Activated CD8-positive, alpha-beta memory T cell treated with anti-CD3 and anti-CD28 coated beads, Interleukin-2, amount 10 ng/mL, durations not matched to agents 7 days and 5 days (primary cell): ENCODE data around the gene ST3GAL4. TPM values are rescaled to one million over a fixed set of nuclear protein-coding genes. Genes with fewer than 3 reads are reported as not detected.
"Not testable (repeated sequence)": the region's sequence is repeated elsewhere in the genome, so short reads cannot be mapped to it uniquely, and the experiment has no call there.

Experiments used
- ATAC-seq: fragments of 150-1000 bp; cut with Tn5 transposase; one replicate; pipeline ENCODE4 v1.10.0; 2021; ENCODE audit warnings: moderate library complexity
- CTCF ChIA-PET: fragments of 350-600 bp; sonication (Branson Sonifier 250); formaldehyde crosslinking; loops from one replicate; lab custom pipeline; 2021; ENCODE audit warnings: antibody characterized with exemption; lab: Charles Lee
- DNase-seq: peaks from one replicate; pipeline ENCODE4 v3.0.0-alpha.2; 2020
- H3K27ac Mint-ChIP-seq: one replicate; pipeline ENCODE4 v1.8.0; 2021; ENCODE audit warnings: mild to moderate bottlenecking, mixed read lengths
- H3K27me3 Mint-ChIP-seq: one replicate; pipeline ENCODE4 v1.8.0; 2021; ENCODE audit warnings: mixed read lengths
- H3K36me3 Mint-ChIP-seq: one replicate; pipeline ENCODE4 v1.8.0; 2021; ENCODE audit warnings: mild to moderate bottlenecking, mixed read lengths
- H3K4me1 Mint-ChIP-seq: one replicate; pipeline ENCODE4 v1.8.0; 2021; ENCODE audit warnings: mixed read lengths
- H3K4me3 Mint-ChIP-seq: one replicate; pipeline ENCODE4 v1.8.0; 2021; ENCODE audit warnings: mild to moderate bottlenecking, moderate library complexity, mixed read lengths
- H3K9me3 Mint-ChIP-seq: one replicate; pipeline ENCODE4 v1.8.0; 2022; ENCODE audit warnings: low read depth, mixed read lengths
- total RNA-seq, 2 experiments: library from RNA; stranded (reverse); gene quantifications; one replicate each; pipeline ENCODE4 v1.2.3, GENCODE V29; 2021

The ST3GAL4 gene, protein sequence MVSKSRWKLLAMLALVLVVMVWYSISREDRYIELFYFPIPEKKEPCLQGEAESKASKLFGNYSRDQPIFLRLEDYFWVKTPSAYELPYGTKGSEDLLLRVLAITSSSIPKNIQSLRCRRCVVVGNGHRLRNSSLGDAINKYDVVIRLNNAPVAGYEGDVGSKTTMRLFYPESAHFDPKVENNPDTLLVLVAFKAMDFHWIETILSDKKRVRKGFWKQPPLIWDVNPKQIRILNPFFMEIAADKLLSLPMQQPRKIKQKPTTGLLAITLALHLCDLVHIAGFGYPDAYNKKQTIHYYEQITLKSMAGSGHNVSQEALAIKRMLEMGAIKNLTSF
- 10 to 100 TPM in 1 of 2 experiments, 1 to 10 TPM in 1; 8.8 to 11.5 TPM for total RNA-seq

- ATAC-seq (peak; percentile 75), DNase-seq (peak; percentile 83)
- CTCF ChIA-PET = interaction anchor here (1.7 to 3.7 kb wide), 4 partner anchors 26 to 125 kb away, joined by 8 to 14 read pairs (median 9); no protein-coding TSS in a partner anchor
- peaks cover 53% of the 10 kb centered on the region for H3K4me1 Mint-ChIP-seq
- peak within 1 kb of the TSS; percentile 97 for H3K4me3 Mint-ChIP-seq
- H3K9me3 Mint-ChIP-seq = no peaks in the 10 kb centered on the region
- peaks cover 21% of the 10 kb centered on the region for H3K36me3 Mint-ChIP-seq
- no peaks in the 10 kb centered on the region for H3K27me3 Mint-ChIP-seq
- H3K27ac Mint-ChIP-seq = peak within 1 kb of the TSS; percentile 96
Observed at GRCh38 chr11:126355324-126355925, at the start of gene ST3GAL4. TSS of gene ST3GAL4 (plus strand) at chr11:126355686. CDS start at chr11:126406156, 50,470 bp downstream.

DNA sequence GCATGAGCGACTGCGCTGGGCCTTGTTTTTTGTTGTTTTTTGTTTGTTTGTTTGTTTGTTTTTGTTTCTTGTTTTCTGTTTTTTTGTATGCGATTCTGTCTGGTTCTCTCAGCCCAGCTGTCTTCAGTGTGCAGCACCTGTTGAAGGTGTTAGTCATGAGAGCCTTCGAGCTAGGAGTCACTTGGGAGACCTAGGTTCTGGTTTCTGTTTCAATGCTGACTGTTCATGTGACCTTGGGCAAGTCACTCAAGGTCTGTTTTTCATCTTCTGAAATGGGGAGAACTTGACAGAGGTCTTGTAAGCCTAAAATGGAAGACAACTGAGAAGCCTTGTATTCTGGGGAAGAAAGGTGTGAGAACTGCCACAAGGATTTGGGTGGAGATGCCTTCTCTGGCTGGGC, 49.8 kb upstream of the ST3GAL4 start:
- H3K27ac Mint-ChIP-seq = peak overlapping the region; percentile 74
- peak overlapping the region; percentile 52 for H3K4me3 Mint-ChIP-seq
- no peaks in the 10 kb centered on the region for H3K9me3 Mint-ChIP-seq
- H3K4me1 Mint-ChIP-seq = peaks cover 38% of the 10 kb centered on the region
- CTCF ChIA-PET = interaction anchor here (0.7 to 3.6 kb wide), 5 partner anchors 10 to 175 kb away, joined by 3 to 20 read pairs (median 6); no protein-coding TSS in a partner anchor
- H3K36me3 Mint-ChIP-seq = peaks cover 30% of the 10 kb centered on the region
- H3K27me3 Mint-ChIP-seq = no peaks in the 10 kb centered on the region
- ATAC-seq (no peak), DNase-seq (no peak)

- H3K4me1 Mint-ChIP-seq = peaks cover 44% of the 10 kb centered on the region
- H3K4me3 Mint-ChIP-seq = no peak overlapping the region
- no peaks in the 10 kb centered on the region for H3K9me3 Mint-ChIP-seq
- CTCF ChIA-PET = interaction anchor here (0.7 to 4.6 kb wide), 3 partner anchors 11 to 173 kb away, joined by 3 to 44 read pairs (median 13); no protein-coding TSS in a partner anchor
- DNase-seq (peak; percentile 54), ATAC-seq (no peak)
- no peaks in the 10 kb centered on the region for H3K27me3 Mint-ChIP-seq
- H3K27ac Mint-ChIP-seq = peak overlapping the region; percentile 38
- H3K36me3 Mint-ChIP-seq = peaks cover 33% of the 10 kb centered on the region
Observed at GRCh38 chr11:126307706-126308105, 47.8 kb upstream of the ST3GAL4 start.

DNA sequence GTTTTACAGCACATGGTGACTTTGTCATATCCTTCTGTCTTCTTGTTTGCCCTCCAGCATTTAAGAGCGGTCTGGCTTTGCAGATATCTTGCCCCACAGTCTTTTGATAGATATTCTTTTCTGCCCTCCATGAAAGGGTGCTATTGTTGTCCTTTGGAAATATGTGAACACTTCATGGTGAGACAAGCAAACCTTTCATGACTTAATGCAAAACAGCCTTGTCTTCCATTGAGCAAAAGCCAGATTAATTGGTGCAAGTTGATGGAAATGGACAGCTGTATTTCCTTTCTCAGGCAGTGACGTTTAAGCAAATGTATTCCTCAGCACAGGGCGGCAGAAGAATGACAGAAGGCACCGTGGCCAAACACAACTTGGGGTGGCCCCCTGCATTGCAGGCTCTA, 47.2 kb upstream of the ST3GAL4 start:
- Mint-ChIP-seq H3K27ac (no peak overlapping the region), H3K4me3 (no peak overlapping the region), H3K36me3 (peaks cover 29% of the 10 kb centered on the region), H3K9me3 (no peaks in the 10 kb centered on the region), H3K4me1 (peaks cover 41% of the 10 kb centered on the region), H3K27me3 (no peaks in the 10 kb centered on the region)
- CTCF ChIA-PET = interaction anchor here (2.9 to 4.6 kb wide), 3 partner anchors 10 to 177 kb away, joined by 7 to 44 read pairs (median 13); no protein-coding TSS in a partner anchor
- ATAC-seq (no peak), DNase-seq (no peak)

- not testable (repeated sequence) for H3K4me3 Mint-ChIP-seq
- peaks cover 42% of the 10 kb centered on the region for H3K4me1 Mint-ChIP-seq
Observed at GRCh38 chr11:126308771-126309170, 46.7 kb upstream of the ST3GAL4 start.

DNA sequence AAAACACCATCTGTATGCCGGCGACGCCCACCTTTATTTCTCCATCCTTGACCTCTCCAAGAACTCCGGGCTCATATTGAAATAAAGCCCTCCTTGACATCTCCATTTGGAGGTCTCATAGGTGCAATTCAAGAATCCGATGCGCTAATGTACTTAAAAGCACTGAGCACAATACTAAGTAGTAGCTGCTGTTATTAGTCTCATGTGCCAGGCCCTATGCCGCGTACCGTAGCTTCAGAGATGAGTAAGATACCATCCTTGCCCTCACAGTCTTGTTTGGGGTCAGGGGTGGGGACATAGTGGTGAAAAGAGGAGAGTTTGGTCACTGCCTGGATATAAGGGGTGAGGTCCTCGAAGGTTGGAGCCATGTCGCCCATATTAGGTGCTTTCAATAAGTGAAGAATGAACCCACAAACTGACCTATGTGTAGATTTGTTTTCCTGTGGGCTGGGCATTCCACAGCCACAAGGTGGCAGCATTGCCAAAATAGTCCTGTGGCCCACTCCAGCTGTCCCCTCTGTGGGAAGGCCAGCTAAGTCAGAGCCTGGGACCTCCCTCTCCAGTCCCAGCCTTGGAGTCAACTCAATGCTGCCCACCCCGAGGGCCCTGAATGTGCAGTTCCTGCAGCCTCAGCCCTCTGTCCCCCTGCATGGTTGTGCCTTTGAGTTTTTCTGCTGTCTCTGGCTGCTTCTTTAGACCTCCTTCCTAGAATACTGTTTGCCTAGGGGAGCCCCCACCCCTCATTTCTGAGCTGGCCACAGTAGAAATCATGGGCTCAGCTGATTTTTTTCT, 45.1 kb upstream of the ST3GAL4 start:
- Mint-ChIP-seq H3K27ac (no peak overlapping the region), H3K4me1 (peaks cover 43% of the 10 kb centered on the region), H3K4me3 (no peak overlapping the region), H3K36me3 (peaks cover 35% of the 10 kb centered on the region), H3K9me3 (no peaks in the 10 kb centered on the region), H3K27me3 (no peaks in the 10 kb centered on the region)
- CTCF ChIA-PET = interaction anchor here (0.6 to 4.6 kb wide), 28 partner anchors 8 to 406 kb away, joined by 3 to 44 read pairs (median 4); partner anchors contain the start of gene ST3GAL4
- peak; percentile 81 for ATAC-seq
- peak; percentile 75 for DNase-seq

More at GRCh38 chr11:126308771-126309170, 46.7 kb upstream of the ST3GAL4 start:
- H3K9me3 Mint-ChIP-seq, ATAC-seq, H3K27ac Mint-ChIP-seq, H3K27me3 Mint-ChIP-seq, DNase-seq: not testable (repeated sequence)
- H3K36me3 Mint-ChIP-seq = peaks cover 27% of the 10 kb centered on the region
- CTCF ChIA-PET = interaction anchor here (0.7 to 4.6 kb wide), 5 partner anchors 10 to 680 kb away, joined by 5 to 44 read pairs (median 13); no protein-coding TSS in a partner anchor

DNA sequence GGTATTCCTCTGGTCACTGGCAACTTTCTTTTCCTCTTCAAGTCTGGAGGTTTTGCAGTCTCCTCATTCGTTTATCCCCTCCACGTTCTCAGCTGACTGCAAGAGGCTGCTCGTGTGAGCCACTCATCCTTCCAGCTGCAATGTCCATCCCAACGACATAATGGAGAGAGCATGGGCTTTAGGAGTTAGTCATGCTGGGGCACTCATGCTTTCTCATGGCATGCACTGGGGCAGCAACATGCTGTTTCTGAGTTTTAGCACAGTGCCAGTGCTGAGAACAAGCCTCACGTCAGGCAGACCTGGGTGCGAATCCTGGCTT, 44.5 kb upstream of the ST3GAL4 start:
- DNase-seq (no peak), ATAC-seq (no peak)

DNA sequence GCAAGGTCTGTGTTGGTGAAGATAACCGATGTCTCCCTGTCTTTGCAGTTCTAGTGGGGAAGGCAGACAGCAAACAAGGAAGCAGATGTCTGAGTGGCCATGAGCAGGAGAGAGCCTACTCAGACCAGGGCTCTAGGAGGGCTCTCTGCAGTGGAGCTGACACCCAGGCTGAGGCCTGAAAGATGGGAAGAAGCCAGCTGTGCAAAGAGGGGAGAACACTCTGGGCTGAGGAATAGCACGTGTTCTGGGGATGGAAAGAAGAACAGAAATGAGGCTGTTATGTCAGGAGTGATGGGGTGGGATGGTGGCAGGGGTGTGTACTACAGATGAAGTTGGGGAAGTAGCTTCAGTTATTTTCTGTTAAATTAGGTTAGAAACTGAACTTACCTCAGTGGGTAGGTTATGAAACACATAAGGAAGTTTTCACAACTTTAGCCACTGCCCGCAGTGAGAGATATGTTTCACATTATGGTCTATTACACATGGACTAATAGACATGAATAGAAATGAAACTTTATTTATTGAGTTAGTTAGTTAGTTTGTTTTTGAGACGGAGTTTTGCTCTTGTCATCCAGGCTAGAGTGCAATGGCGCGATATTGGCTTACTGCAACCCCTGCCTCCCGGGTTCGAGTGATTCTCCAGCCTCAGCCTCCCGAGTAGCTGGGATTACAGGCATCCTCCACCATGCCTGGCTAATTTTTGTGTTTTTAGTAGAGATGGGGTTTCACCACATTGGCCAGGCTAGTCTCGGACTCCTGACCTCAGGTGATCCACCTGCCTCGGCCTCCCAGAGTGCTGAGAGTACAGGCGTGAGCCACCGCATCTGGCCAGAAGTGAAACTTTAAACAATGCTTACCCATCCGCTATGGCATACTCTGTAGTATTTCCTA, 43.8 kb upstream of the ST3GAL4 start:
- CTCF ChIA-PET = interaction anchor here (0.6 to 4.6 kb wide), 21 partner anchors 7 to 171 kb away, joined by 3 to 44 read pairs (median 5); no protein-coding TSS in a partner anchor
- Mint-ChIP-seq H3K9me3 (no peaks in the 10 kb centered on the region), H3K4me3 (no peak overlapping the region), H3K27me3 (no peaks in the 10 kb centered on the region), H3K36me3 (peaks cover 38% of the 10 kb centered on the region), H3K4me1 (peaks cover 38% of the 10 kb centered on the region), H3K27ac (no peak overlapping the region)
- ATAC-seq = no peak
- DNase-seq = no peak

More for the DNA sequence above, 44.5 kb upstream of the ST3GAL4 start:
- CTCF ChIA-PET = interaction anchor here (0.6 to 4.6 kb wide), 27 partner anchors 8 to 405 kb away, joined by 3 to 44 read pairs (median 4); partner anchors contain the start of gene ST3GAL4
- H3K27ac Mint-ChIP-seq = no peak overlapping the region
- H3K36me3 Mint-ChIP-seq = peaks cover 33% of the 10 kb centered on the region
- no peak overlapping the region for H3K4me3 Mint-ChIP-seq
- no peaks in the 10 kb centered on the region for H3K9me3 Mint-ChIP-seq
- H3K27me3 Mint-ChIP-seq = no peaks in the 10 kb centered on the region
- H3K4me1 Mint-ChIP-seq = peaks cover 38% of the 10 kb centered on the region

- ATAC-seq (no peak), DNase-seq (no peak)
- Mint-ChIP-seq H3K4me3 (no peak overlapping the region), H3K27me3 (no peaks in the 10 kb centered on the region), H3K27ac (no peak overlapping the region), H3K4me1 (peaks cover 40% of the 10 kb centered on the region), H3K9me3 (no peaks in the 10 kb centered on the region), H3K36me3 (peaks cover 36% of the 10 kb centered on the region)
- CTCF ChIA-PET = interaction anchor here (1.3 kb wide), 1 partner anchor 168 kb away, joined by 7 read pairs; no protein-coding TSS in a partner anchor
Observed at GRCh38 chr11:126312961-126313360, 42.5 kb upstream of the ST3GAL4 start.

GRCh38 chr11:126313826-126314225, 41.7 kb upstream of the ST3GAL4 start:
- Mint-ChIP-seq H3K27ac (no peak overlapping the region), H3K4me1 (peaks cover 46% of the 10 kb centered on the region), H3K9me3 (no peaks in the 10 kb centered on the region), H3K36me3 (peaks cover 32% of the 10 kb centered on the region), H3K4me3 (no peak overlapping the region), H3K27me3 (no peaks in the 10 kb centered on the region)
- ATAC-seq = no peak
- CTCF ChIA-PET = interaction anchor here (2.0 kb wide), 1 partner anchor 167 kb away, joined by 10 read pairs; no protein-coding TSS in a partner anchor
- no peak for DNase-seq

- Mint-ChIP-seq H3K27ac (peak overlapping the region; percentile 88), H3K4me3 (peak overlapping the region; percentile 34), H3K4me1 (peaks cover 45% of the 10 kb centered on the region), H3K36me3 (peaks cover 27% of the 10 kb centered on the region), H3K27me3 (no peaks in the 10 kb centered on the region), H3K9me3 (no peaks in the 10 kb centered on the region)
- CTCF ChIA-PET = interaction anchor here (0.9 to 3.1 kb wide), 8 partner anchors 7 to 163 kb away, joined by 3 to 24 read pairs (median 11); partner anchors contain the start of gene DCPS
- no peak for DNase-seq
- ATAC-seq = no peak
Observed at GRCh38 chr11:126317432-126317755, 38.1 kb upstream of the ST3GAL4 start.
